IMR-90 (cell line): ENCODE measurements around the gene KIAA1143. TPM values are rescaled to one million over a fixed set of nuclear protein-coding genes. Genes with fewer than 3 reads are reported as not detected.

Source experiments
- ATAC-seq: fragments of 200-7000 bp; cut with Tn5 transposase; 2 replicates; pipeline ENCODE4 v1.9.1; 2020; ENCODE audit warnings: low read depth, mild to moderate bottlenecking, moderate library complexity
- BruUV-seq: library from RNA; stranded (reverse); fragments of 400-500 nt; replicated peaks from 2 replicates; lab custom pipeline; 2021; lab: Mats Ljungman, UMichigan
- CTCF ChIA-PET: fragments of 300-600 bp; formaldehyde crosslinking; extraction: SDS; loops from one replicate; lab custom pipeline; 2021; ENCODE audit warnings: antibody characterized with exemption; lab: Yijun Ruan, JAX
- POLR2A ChIA-PET: fragments of 300-600 bp; sonication (Branson Sonifier 250); formaldehyde crosslinking; loops from one replicate; lab custom pipeline; 2022; ENCODE audit warnings: antibody characterized with exemption; ENCODE audit not compliant: unreplicated experiment; lab: Charles Lee
- DNase-seq: peaks from one replicate; pipeline ENCODE4 v3.0.0; 2013
- H2AFZ ChIP-seq: replicated peaks from 2 replicates; pipeline ENCODE3; 2013; ENCODE audit warnings: low read length, mild to moderate bottlenecking; ENCODE audit not compliant: poor library complexity
- H2AK5ac ChIP-seq: 2 replicates; pipeline ENCODE4 v1.6.1; 2013; ENCODE audit warnings: low read depth, low read length, inconsistent platforms
- H2AK9ac ChIP-seq: replicated peaks from 2 replicates; pipeline ENCODE3; 2013; ENCODE audit warnings: mild to moderate bottlenecking, low read depth, low read length, moderate library complexity; ENCODE audit not compliant: poor library complexity
- H2BK120ac ChIP-seq: 2 replicates; pipeline ENCODE4 v1.6.1; 2013; ENCODE audit warnings: low read depth, low read length, inconsistent platforms
- H2BK15ac ChIP-seq: 3 replicates; pipeline ENCODE4 v1.6.1; 2013; ENCODE audit warnings: low read depth, low read length, inconsistent platforms
- H2BK20ac ChIP-seq: 2 replicates; pipeline ENCODE4 v1.6.1; 2013; ENCODE audit warnings: low read depth, mild to moderate bottlenecking, inconsistent platforms, low read length, moderate library complexity
- H2BK5ac ChIP-seq: 2 replicates; pipeline ENCODE4 v1.6.1; 2013; ENCODE audit warnings: mild to moderate bottlenecking, low read depth, low read length, inconsistent platforms; ENCODE audit not compliant: poor library complexity, severe bottlenecking
- H3K14ac ChIP-seq: replicated peaks from 2 replicates; pipeline ENCODE4 v1.6.1; 2013; ENCODE audit warnings: low read depth, low read length, inconsistent platforms
- H3K18ac ChIP-seq: 2 replicates; pipeline ENCODE4 v1.6.1; 2013; ENCODE audit warnings: low read depth, low read length, control low read depth
- H3K23ac ChIP-seq: 2 replicates; pipeline ENCODE4 v1.6.1; 2013; ENCODE audit warnings: low read depth, low read length, inconsistent platforms
- H3K27ac ChIP-seq: 2 replicates; pipeline ENCODE4 v1.5.1; 2013; ENCODE audit warnings: mild to moderate bottlenecking, control low read depth, low read length; ENCODE audit not compliant: insufficient read depth
- H3K27me3 ChIP-seq: 2 replicates; pipeline ENCODE4 v1.6.1; 2013; ENCODE audit warnings: low read length; ENCODE audit not compliant: control insufficient read depth, insufficient read depth
- H3K36me3 ChIP-seq: 2 replicates; pipeline ENCODE4 v1.6.1; 2013; ENCODE audit warnings: low read length, mixed read lengths; ENCODE audit not compliant: control insufficient read depth, insufficient read depth
- H3K4ac ChIP-seq: 2 replicates; pipeline ENCODE4 v1.6.1; 2013; ENCODE audit warnings: low read depth, low read length, inconsistent platforms
- H3K4me1 ChIP-seq: 2 replicates; pipeline ENCODE4 v1.6.1; 2013; ENCODE audit warnings: low read length, mixed read lengths; ENCODE audit not compliant: control insufficient read depth, insufficient read depth
- H3K4me2 ChIP-seq: 2 replicates; pipeline ENCODE4 v1.6.1; 2013; ENCODE audit warnings: low read depth, mild to moderate bottlenecking, control low read depth, low read length, moderate library complexity
- H3K4me3 ChIP-seq: 2 replicates; pipeline ENCODE4 v1.5.1; 2013; ENCODE audit warnings: low read depth, mild to moderate bottlenecking, control low read depth, low read length, moderate library complexity; ENCODE audit not compliant: insufficient read depth
- H3K56ac ChIP-seq: 2 replicates; pipeline ENCODE4 v1.6.1; 2013; ENCODE audit warnings: low read length, inconsistent platforms; ENCODE audit not compliant: insufficient read depth; ENCODE audit errors: extremely low read depth
- H3K79me1 ChIP-seq, 2 experiments: 2 replicates each; pipeline ENCODE4 v1.6.1; 2013; ENCODE audit warnings: low read length in 2 of 2, inconsistent platforms in 1 of 2, low read depth in 1 of 2
- H3K9ac ChIP-seq: 2 replicates; pipeline ENCODE4 v1.6.1; 2013; ENCODE audit warnings: low read depth, low read length, control low read depth
- H3K9me1 ChIP-seq: 2 replicates; pipeline ENCODE4 v1.6.1; 2013; ENCODE audit warnings: low read length, inconsistent platforms; ENCODE audit not compliant: insufficient read depth
- H3K9me3 ChIP-seq: 2 replicates; pipeline ENCODE4 v1.6.1; 2013; ENCODE audit warnings: low read length; ENCODE audit not compliant: control insufficient read depth, insufficient read depth
- H4K20me1 ChIP-seq: 2 replicates; pipeline ENCODE4 v1.6.1; 2013; ENCODE audit warnings: low read length, inconsistent platforms; ENCODE audit not compliant: insufficient read depth
- H4K5ac ChIP-seq: 2 replicates; pipeline ENCODE4 v1.6.1; 2013; ENCODE audit warnings: mild to moderate bottlenecking, low read depth, low read length, control low read depth
- H4K8ac ChIP-seq, 2 experiments: 2 replicates each; pipeline ENCODE4 v1.6.1; 2013; ENCODE audit warnings: low read depth in 2 of 2, low read length in 2 of 2, control low read depth in 1 of 2, inconsistent platforms in 1 of 2
- H4K91ac ChIP-seq: 2 replicates; pipeline ENCODE4 v1.6.1; 2013; ENCODE audit warnings: low read depth, low read length, inconsistent platforms; ENCODE audit not compliant: insufficient read depth
- BHLHE40 ChIP-seq: fragments of 150-350 bp; IDR thresholded peaks from 2 replicates; pipeline ENCODE4 v1.6.1; 2016; ENCODE audit warnings: mild to moderate bottlenecking, low read depth, low read length
- MAFK ChIP-seq: IDR thresholded peaks from 2 replicates; pipeline ENCODE4 v1.6.1; 2012; ENCODE audit warnings: low read depth, low read length, improper control_type of control experiment
- MAZ ChIP-seq: IDR thresholded peaks from 2 replicates; pipeline ENCODE4 v1.6.1; 2012; ENCODE audit warnings: low read depth, mild to moderate bottlenecking, low read length, improper control_type of control experiment, moderate library complexity, borderline replicate concordance
- WGBS, 2 experiments: methylation state at CpG; one replicate each; pipeline versions ENCODE4 v1.1.5 to v1.1.7; 2013; ENCODE audit warnings: missing lambda C conversion rate in 2 of 2; ENCODE audit not compliant: insufficient read length in 1 of 2; ENCODE audit errors: extremely low coverage in 2 of 2; 5-methylcytosine and 5-hydroxymethylcytosine counted together
- dilution Hi-C: fragments of 300-500 bp; cut with HindIII; formaldehyde crosslinking; loops from one replicate; pipeline ENCODE4 v1.14.3; 2018; ENCODE audit warnings: low sequenced_read_pairs; ENCODE audit not compliant: unreplicated experiment
- in situ Hi-C: fragments of 300-500 bp; cut with MboI; formaldehyde crosslinking; loops from 3 replicates; pipeline ENCODE4 v1.14.3; 2019; ENCODE audit warnings: low sequenced_read_pairs, inconsistent platforms, mixed read lengths
- intact Hi-C: fragments of 100-400 bp; cut with micrococcal nuclease; formaldehyde crosslinking; loops from 2 replicates; pipeline ENCODE4 v1.10.0; 2022
- polyA plus RNA-seq, 3 experiments: library from polyadenylated mRNA; depleted of rRNA; stranded (reverse); fragments of >200 nt; gene quantifications; 2 replicates each; pipeline ENCODE4 v1.2.3, GENCODE V29; 2012; ENCODE audit warnings: low replicate concordance in 1 of 3
- total RNA-seq: library from RNA; depleted of rRNA; stranded (reverse); fragments of >200 nt; gene quantifications from 2 replicates; pipeline ENCODE4 v1.2.3, GENCODE V29; 2012

KIAA1143 gene
- total and polyA plus RNA-seq, 2 of the 4 experiments (the other 2 are of a cell fraction): 6.2 to 16.8 TPM

DNA sequence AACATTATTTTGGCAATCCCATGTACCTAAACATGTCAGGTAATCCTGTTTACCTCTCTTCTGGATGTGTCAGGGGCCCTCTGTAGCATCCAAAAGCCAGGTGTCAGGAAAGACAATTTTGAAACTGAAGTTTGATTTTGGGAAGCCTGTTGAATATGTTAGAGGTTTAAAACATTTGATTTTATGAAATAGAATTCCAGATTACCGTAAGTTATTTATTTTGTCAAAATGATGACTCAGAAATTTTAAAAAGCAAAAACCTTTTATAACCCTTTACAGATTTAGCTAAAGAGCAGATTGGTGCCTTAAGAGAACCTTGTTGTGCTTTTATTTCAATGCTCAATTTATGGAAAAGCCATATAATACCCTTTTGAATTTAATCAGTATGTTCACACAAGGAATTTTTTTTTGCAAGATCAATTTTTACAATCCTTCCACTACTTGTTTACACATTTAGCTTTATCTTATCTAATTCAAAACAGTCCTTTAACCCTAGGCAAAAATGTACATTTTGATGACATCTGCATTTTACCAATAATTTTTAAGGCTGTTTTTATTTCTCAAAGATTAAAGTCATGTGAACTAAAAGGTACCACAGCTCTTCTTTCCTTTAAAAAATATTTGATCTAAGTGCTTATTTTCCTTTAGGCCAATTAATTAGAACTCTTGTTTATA lies 10.1 kb upstream of the KIAA1143 start:
- CTCF ChIA-PET: no interaction called here
- Histone ChIP-seq H3K18ac (no peak overlapping the region), H3K27ac (no peak overlapping the region), H4K91ac (no peak overlapping the region), H2BK5ac (no peak overlapping the region), H2BK15ac (no peak overlapping the region), H3K36me3 (peaks cover 9% of the 10 kb centered on the region; the same call in 1 of the 2 replicates), H3K56ac (no peak overlapping the region), H3K4me1 (no peaks in the 10 kb centered on the region), H3K9me1 (no peaks in the 10 kb centered on the region), H3K4me2 (no peak overlapping the region), H3K9ac (no peak overlapping the region), H2AK5ac (no peak overlapping the region), H2AK9ac (no peak overlapping the region), H2AFZ (no peak overlapping the region), H3K4me3 (no peak overlapping the region), H4K8ac (no peak overlapping the region), H2BK20ac (no peak overlapping the region), H3K4ac (no peak overlapping the region), H4K5ac (no peak overlapping the region), H3K27me3 (no peaks in the 10 kb centered on the region), H3K9me3 (peaks cover 17% of the 10 kb centered on the region), H4K20me1 (no peaks in the 10 kb centered on the region), H2BK120ac (no peak overlapping the region), H3K14ac (no peak overlapping the region), H3K23ac (no peak overlapping the region), H3K79me1 (peaks cover 23 to 41% of the 10 kb centered on the region in 2 experiments)
- ATAC-seq (no peak), DNase-seq (no peak)
- TF ChIP-seq BHLHE40: no peak
- TF ChIP-seq MAZ: no peak
- peak; percentile 48 for TF ChIP-seq MAFK
- dilution Hi-C loops (no loop called here), in situ Hi-C loops (no loop called here), intact Hi-C loops (no loop called here)
- no TSS peak for BruUV-seq
- no CpG with 5 or more reads among the region's 1 CpG for WGBS, 2 experiments
- POLR2A ChIA-PET: no interaction called here
